Transverse colon (tissue), 4 donors: ENCODE measurements around the gene G6PC3. TPM values are rescaled to one million over a fixed set of nuclear protein-coding genes. Genes with fewer than 3 reads are reported as not detected.

Source experiments
- DNase-seq: peaks from one replicate; pipeline ENCODE4 v3.0.0-alpha.2; 2019
- H3K27ac ChIP-seq, 4 donors: fragments of 200-600 bp; sonication (generic); 2 replicates each; pipeline ENCODE4 v1.5.1; 2016 to 2018; ENCODE audit warnings: inconsistent platforms in 4 of 4
- H3K27me3 ChIP-seq: fragments of 200-600 bp; sonication (generic); 2 replicates; pipeline ENCODE4 v1.5.1; 2017; ENCODE audit warnings: inconsistent platforms
- H3K36me3 ChIP-seq, 4 donors: fragments of 200-600 bp; sonication (generic); 2 replicates each; pipeline ENCODE4 v1.5.1; 2017 to 2019; ENCODE audit warnings: inconsistent platforms in 4 of 4
- H3K4me1 ChIP-seq, 4 donors: fragments of 200-600 bp; sonication (generic); 2 replicates each; pipeline ENCODE4 v1.5.1; 2017 to 2020; ENCODE audit warnings: inconsistent platforms in 4 of 4
- H3K4me3 ChIP-seq, 4 donors: fragments of 200-600 bp; sonication (generic); 1 replicate in 1 of 4; 2 replicates in 3 of 4; pipeline versions ENCODE4 v1.5.1 to v1.6.1; 2017 to 2019; ENCODE audit warnings: inconsistent platforms in 4 of 4
- H3K9me3 ChIP-seq, 2 donors: fragments of 200-600 bp; sonication (generic); 2 replicates each; pipeline ENCODE4 v1.5.1; 2017 to 2019; ENCODE audit warnings: inconsistent platforms in 2 of 2
- CTCF ChIP-seq, 5 experiments: fragments of 200-600 bp in 3 of 5; fragments of 450-650 bp in 2 of 5; sonication (generic) in 3 of 5; IDR thresholded peaks; 1 replicate in 2 of 5; 2 replicates in 3 of 5; pipeline ENCODE4 v1.5.1; 2016 to 2017; ENCODE audit warnings: antibody characterized with exemption in 5 of 5, inconsistent platforms in 3 of 5, mild to moderate bottlenecking in 2 of 5, moderate library complexity in 1 of 5
- EP300 ChIP-seq: sonication (generic); formaldehyde crosslinking; IDR thresholded peaks from one replicate; pipeline ENCODE4 v1.6.1; 2017; ENCODE audit warnings: antibody characterized with exemption, low read depth
- POLR2A ChIP-seq: fragments of 450-650 bp; IDR thresholded peaks from one replicate; pipeline ENCODE4 v1.6.1; 2016; ENCODE audit warnings: antibody characterized with exemption, mild to moderate bottlenecking, moderate library complexity
- POLR2AphosphoS5 ChIP-seq, 3 donors: sonication (generic); formaldehyde crosslinking; IDR thresholded peaks; one replicate each; pipeline ENCODE4 v1.6.1; 2016; ENCODE audit warnings: antibody characterized with exemption in 3 of 3
- WGBS, 2 donors: methylation state at CpG; one replicate each; pipeline ENCODE4 v1.1.5; 2018; ENCODE audit warnings: low coverage in 1 of 2; 5-methylcytosine and 5-hydroxymethylcytosine counted together
- in situ Hi-C, 4 donors: fragments of 200-750 bp; cut with MboI; loops; one replicate each; pipeline versions ENCODE4 v1.15.0 to v1.15.1; 2017; ENCODE audit warnings: low sequenced_read_pairs in 3 of 4, low pct_ligation_motif_present in 1 of 4, low pct_unique_long_range_greater_than_20kb in 1 of 4
- intact Hi-C: fragments of 100-400 bp; cut with DNase I; formaldehyde crosslinking; loops from one replicate; pipeline ENCODE4 v1.15.1; 2023; ENCODE audit warnings: low total_unique reads
- total RNA-seq, 4 donors: library from RNA; depleted of rRNA; stranded (reverse); fragments of >200 nt; gene quantifications; one replicate each; pipeline ENCODE4 v1.1.0, GENCODE V29; 2016

G6PC3 gene
- total RNA-seq, 4 donors from 2014 or later: 5.2 to 35.6 (median 18.5) TPM

DNA sequence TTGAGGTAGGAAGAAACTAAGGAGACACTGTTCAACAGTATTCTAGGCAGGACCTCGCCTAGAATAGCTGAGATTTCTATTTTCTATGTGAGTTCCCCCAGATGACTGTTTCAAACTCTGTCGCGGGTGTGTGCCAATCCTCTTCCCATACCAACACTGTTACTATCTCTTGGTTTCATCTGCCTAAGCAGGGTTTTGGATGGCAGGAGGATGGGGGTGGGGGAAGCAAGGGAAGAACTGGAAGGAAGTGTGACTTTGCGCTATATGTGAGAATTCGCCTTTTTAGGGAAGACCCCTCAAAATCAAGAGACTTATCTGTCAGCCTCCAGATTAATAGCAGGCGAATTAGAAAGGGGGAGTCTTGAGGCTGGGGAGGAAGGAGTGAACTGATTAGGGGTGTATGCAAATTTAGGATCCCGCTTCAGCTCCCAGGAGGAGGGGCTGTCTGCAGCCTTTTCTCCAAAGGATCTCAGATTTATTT lies 521 bp upstream of the G6PC3 start:
- H3K27ac ChIP-seq: peak overlapping the region; percentile 91 to 96 (median 91)
- no peaks in the 10 kb centered on the region for H3K9me3 ChIP-seq
- no peak for DNase-seq
- in situ Hi-C loops: loop anchor here in 1 of 4 donors (25.0 kb wide), 1 partner anchor 92 kb away; the partner anchor contains the start of gene ASB16
- peaks cover 17 to 42% (median 29%) of the 10 kb centered on the region in 4 donors for H3K4me1 ChIP-seq
- intact Hi-C loops: no loop called here
- H3K27me3 ChIP-seq: no peaks in the 10 kb centered on the region
- peak overlapping the region; percentile 5 to 87 (median 62) for H3K4me3 ChIP-seq
- 38 to 43% methylated on average over 4 to 7 of the region's 7 CpGs for whole genome bisulfite sequencing, 2 donors
- H3K36me3 ChIP-seq: no peaks in the 10 kb centered on the region
- TF ChIP-seq POLR2AphosphoS5 (IDR thresholded peaks at IDR 0.05) (no peak), POLR2A (no peak), CTCF (IDR thresholded peaks at IDR 0.05) (no peak), EP300 (no peak)

GRCh38 chr17:44071198-44071520 lies 624 bp downstream of the G6PC3 start:
- in situ Hi-C loops (loop anchor here in 1 of 4 donors (25.0 kb wide), 1 partner anchor 91 kb away; the partner anchor contains the start of gene ASB16), intact Hi-C loops (no loop called here)
- H3K27me3 ChIP-seq: no peaks in the 10 kb centered on the region
- H3K4me1 ChIP-seq: peaks cover 14 to 34% (median 22%) of the 10 kb centered on the region in 4 donors
- peak overlapping the region; percentile 36 to 87 (median 62) for H3K4me3 ChIP-seq
- TF ChIP-seq EP300 (no peak), CTCF (IDR thresholded peaks at IDR 0.05) (no peak), POLR2AphosphoS5 (IDR thresholded peaks at IDR 0.05) (no peak), POLR2A (no peak)
- peak overlapping the region; percentile 91 to 96 (median 91) for H3K27ac ChIP-seq
- WGBS, 2 donors: 0 to 2% methylated on average over 1 to 3 of the region's 3 CpGs
- H3K9me3 ChIP-seq: no peaks in the 10 kb centered on the region
- no peaks in the 10 kb centered on the region for H3K36me3 ChIP-seq
- DNase-seq: no peak

GRCh38 chr17:44071772-44072171 lies 1.2 kb downstream of the G6PC3 start:
- intact Hi-C loops: no loop called here
- Histone ChIP-seq H3K9me3 (no peaks in the 10 kb centered on the region), H3K27me3 (no peaks in the 10 kb centered on the region), H3K36me3 (no peaks in the 10 kb centered on the region), H3K27ac (peak overlapping the region; percentile 91 to 96 (median 91)), H3K4me3 (peak overlapping the region in 2 of 4 donors; percentile 56 to 87), H3K4me1 (peaks cover 14 to 33% (median 21%) of the 10 kb centered on the region in 4 donors)
- in situ Hi-C loops: loop anchor here in 1 of 4 donors (25.0 kb wide), 1 partner anchor 91 kb away; the partner anchor contains the start of gene ASB16
- 20 to 24% methylated on average over 2 of the region's 2 CpGs for WGBS, 2 donors
- no peak for DNase-seq
- TF ChIP-seq POLR2AphosphoS5 (IDR thresholded peaks at IDR 0.05) (no peak), POLR2A (no peak), EP300 (no peak), CTCF (IDR thresholded peaks at IDR 0.05) (no peak)

GRCh38 chr17:44074231-44074910 lies 3.8 kb downstream of the G6PC3 start:
- intact Hi-C loops (no loop called here), in situ Hi-C loops (loop anchor here in 1 of 4 donors (25.0 kb wide), 1 partner anchor 88 kb away; the partner anchor contains the start of gene ASB16)
- no peak overlapping the region for H3K4me3 ChIP-seq
- TF ChIP-seq CTCF (IDR thresholded peaks at IDR 0.05) (no peak), EP300 (no peak), POLR2A (no peak), POLR2AphosphoS5 (IDR thresholded peaks at IDR 0.05) (no peak)
- H3K27ac ChIP-seq: no peak overlapping the region
- DNase-seq: no peak
- peaks cover 10 to 21% (median 15%) of the 10 kb centered on the region in 4 donors for H3K4me1 ChIP-seq
- 81% methylated on average over 9 of the region's 9 CpGs; no CpG with 5 or more reads in 1 of the 2 donors for WGBS, 2 donors
- H3K36me3 ChIP-seq: peaks cover 0 to 20% (median 3%) of the 10 kb centered on the region in 4 donors
- H3K9me3 ChIP-seq: no peaks in the 10 kb centered on the region
- no peaks in the 10 kb centered on the region for H3K27me3 ChIP-seq
